Left colon (tissue), 2 donors: ENCODE data around the gene CEP76. TPM values are rescaled to one million over a fixed set of nuclear protein-coding genes. Genes with fewer than 3 reads are reported as not detected.

Experiments used
- ATAC-seq: fragments of 200-7000 bp; cut with Tn5 transposase; one replicate; pipeline ENCODE4 v1.9.1; 2020; ENCODE audit warnings: mild to moderate bottlenecking, moderate library complexity
- DNase-seq, 2 donors: peaks; one replicate each; pipeline ENCODE4 v3.0.0-alpha.2; 2020
- intact Hi-C, 2 donors: fragments of 100-400 bp; cut with DNase I in 1 of 2; cut with micrococcal nuclease in 1 of 2; formaldehyde crosslinking; loops; one replicate each; pipeline versions ENCODE4 v1.11.2 to v1.14.0; 2022; cut with DNase I, micrococcal nuclease
- long read RNA-seq: library from polyadenylated mRNA; unstranded; transcript quantifications from one replicate; pipeline ENCODE4 v2.0.0, GENCODE V29; 2021
- total RNA-seq, 2 donors: library from RNA; stranded (reverse); fragmentation: NEBNext Ultra II Directional; extraction: Animal tissue kit (Norgen Biotek cat#: 25700); gene quantifications; one replicate each; pipeline ENCODE4 v1.2.1, GENCODE V29; 2021
- donor health status: DM: no; HTN: no; CAD: no.
- donor health status: DM: yes; HTN: yes; CAD: no.

The CEP76 gene
- 1 to 10 TPM; 4.9 to 5.3 TPM for total RNA-seq
- long read RNA-seq, transcript CEP76-201 (12 exons, 2,939 nt): major isoform, 8 of 12 reads
- long read RNA-seq, partial matches to known transcripts: 1 of 12 reads
- long read RNA-seq, other reads (novel, unspliced or antisense): 3 of 12 reads

DNA sequence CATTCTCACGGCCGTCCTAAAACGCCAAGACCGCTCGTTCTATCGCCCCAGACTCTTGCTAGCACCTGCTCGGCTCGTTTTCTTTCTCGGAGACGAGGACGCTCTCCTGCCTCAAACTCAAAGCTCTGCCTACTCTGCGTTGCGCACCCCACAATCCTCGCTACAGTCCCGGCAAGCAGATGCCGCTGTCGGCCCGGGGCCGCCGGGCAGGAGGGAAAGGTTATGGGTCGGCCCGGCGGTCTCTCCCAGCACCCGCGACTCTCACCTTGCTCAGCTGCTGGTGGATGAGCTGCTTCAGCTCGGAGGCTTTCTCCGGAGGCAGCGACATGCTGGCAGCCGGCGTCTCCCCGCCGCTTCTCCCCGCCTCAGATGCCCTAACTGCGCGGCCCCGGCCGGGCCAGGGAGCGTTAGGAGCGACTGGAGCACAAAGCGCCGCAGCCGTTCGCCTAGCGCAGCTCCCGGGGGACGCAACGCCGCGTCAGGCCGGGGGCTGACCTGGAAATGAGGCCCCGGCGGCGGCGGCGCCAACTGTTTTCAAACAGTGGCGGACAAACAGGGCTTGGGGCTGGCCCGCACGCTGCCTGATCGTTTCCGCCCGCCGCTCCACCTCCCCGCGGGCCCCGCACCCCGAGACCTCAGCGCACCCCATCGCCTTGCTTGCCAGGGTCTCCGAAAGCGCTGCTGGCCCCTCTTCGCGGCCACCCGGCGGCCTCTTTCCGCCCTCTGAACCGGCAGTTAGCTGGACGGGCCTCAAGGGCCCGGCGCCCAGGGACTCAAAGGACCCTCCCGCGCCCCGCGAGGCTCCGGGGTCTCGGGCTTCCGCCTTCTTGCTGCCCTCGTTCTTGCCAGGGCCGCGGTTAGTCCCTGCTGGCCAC is at the start of gene CEP76, which contains the start of gene PSMG2:
Gene CEP76 (minus strand): TSS at position 503 of the 875 bp plus-strand sequence. CDS start 175 bp downstream, at position 328.
Gene PSMG2 (plus strand): TSS at position 822 of the 875 bp plus-strand sequence. CDS start 66 bp downstream, outside the sequence.
- intact Hi-C loops: no loop called here
- peak; percentile 92 for ATAC-seq
- DNase-seq: peak; percentile 87 to 93

- intact Hi-C loops: no loop called here
- ATAC-seq (no peak), DNase-seq (no peak)
Measured at GRCh38 chr18:12751891-12752290, 49.4 kb upstream of the CEP76 start.

- no peak for DNase-seq
- ATAC-seq: no peak
- intact Hi-C loops: no loop called here
Measured at GRCh38 chr18:12751503-12751884, 49.0 kb upstream of the CEP76 start.

GRCh38 chr18:12750715-12751502 is 48.4 kb upstream of the CEP76 start:
- ATAC-seq: no peak
- intact Hi-C loops: no loop called here
- no peak for DNase-seq

DNA sequence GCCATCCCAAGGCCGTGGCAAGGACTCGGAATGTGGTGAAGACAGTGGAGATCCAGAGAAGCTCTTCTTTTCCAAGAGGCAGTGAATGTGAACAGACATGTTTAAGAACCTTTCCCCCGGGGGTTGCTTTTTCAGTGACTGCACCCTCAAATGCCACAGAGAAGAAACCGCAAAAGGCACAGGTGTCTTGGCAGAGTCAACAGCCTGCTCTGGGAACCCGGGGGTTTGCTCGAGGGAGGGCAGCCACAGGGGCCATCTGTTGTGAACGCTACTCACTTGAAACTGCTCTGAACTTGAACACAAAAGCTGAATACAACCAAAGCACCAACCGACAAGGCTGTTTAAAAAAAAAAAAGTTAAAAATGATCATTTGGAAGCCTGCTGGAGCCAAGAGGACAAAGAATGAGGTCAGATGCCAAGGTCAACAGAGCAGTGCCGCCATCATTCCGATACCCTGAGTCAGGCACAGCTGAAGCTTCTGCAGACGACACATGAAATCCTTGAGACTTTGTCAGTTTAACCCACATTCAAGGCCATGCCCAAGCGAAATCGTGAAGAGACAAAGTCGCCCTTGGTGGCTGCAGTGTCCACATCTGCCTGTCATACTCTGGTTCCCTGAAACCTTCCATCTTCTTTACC is 47.7 kb upstream of the CEP76 start:
- no peak for ATAC-seq
- intact Hi-C loops: no loop called here
- no peak for DNase-seq

GRCh38 chr18:12749121-12749520 is 46.6 kb upstream of the CEP76 start:
- DNase-seq (no peak), ATAC-seq (no peak)
- intact Hi-C loops: loop anchor here in 1 of 2 donors (10.0 kb wide), 1 partner anchor 146 kb away; no protein-coding TSS in a partner anchor

GRCh38 chr18:12748671-12749070 is 46.1 kb upstream of the CEP76 start:
- intact Hi-C loops: loop anchor here in 1 of 2 donors (10.0 kb wide), 1 partner anchor 146 kb away; no protein-coding TSS in a partner anchor
- ATAC-seq: no peak

DNA sequence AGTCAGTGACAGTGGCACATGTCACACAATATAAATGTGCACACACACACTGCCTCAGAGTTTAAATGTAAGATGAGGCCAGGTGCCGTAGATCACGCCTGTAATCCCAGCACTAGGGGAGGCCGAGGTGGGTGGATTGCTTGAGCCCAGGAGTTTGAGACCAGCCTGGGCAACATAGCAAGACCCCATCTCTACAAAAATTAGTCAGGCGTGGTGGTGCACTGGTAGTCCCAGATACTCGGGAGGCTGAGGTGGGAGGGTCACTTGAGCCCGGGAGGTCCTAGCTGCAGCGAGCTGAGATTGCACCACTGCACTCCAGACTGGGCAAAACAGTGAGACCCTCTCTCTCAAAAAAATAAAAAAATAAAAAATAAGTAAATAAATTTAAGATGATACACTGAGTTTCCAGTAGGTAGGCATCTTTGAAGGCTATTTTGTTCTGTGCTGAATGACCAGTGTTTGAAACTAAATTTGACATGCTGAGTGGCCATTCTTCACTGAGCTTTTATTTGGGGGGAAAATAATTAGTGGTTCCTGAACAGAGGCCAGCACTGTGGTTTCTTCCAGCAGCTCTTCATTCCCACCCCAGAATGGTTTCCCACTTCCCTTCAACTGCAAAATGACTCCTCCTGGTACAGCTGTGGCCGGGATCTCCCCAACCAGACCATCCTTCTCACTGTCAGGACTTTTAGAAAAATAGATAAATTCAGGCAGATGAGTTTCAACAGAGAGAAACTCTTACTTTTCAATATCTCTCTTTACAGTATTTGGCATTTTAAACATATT is 45.2 kb upstream of the CEP76 start:
- intact Hi-C loops: loop anchor here in 1 of 2 donors (10.0 kb wide), 1 partner anchor 147 kb away; no protein-coding TSS in a partner anchor
- ATAC-seq (no peak), DNase-seq (no peak)

More at GRCh38 chr18:12748671-12749070, 46.1 kb upstream of the CEP76 start:
- no peak for DNase-seq

GRCh38 chr18:12745095-12745795 is 42.7 kb upstream of the CEP76 start:
- ATAC-seq (no peak), DNase-seq (no peak)
- intact Hi-C loops: loop anchor here in 1 of 2 donors (10.0 kb wide), 1 partner anchor 150 kb away; no protein-coding TSS in a partner anchor

DNA sequence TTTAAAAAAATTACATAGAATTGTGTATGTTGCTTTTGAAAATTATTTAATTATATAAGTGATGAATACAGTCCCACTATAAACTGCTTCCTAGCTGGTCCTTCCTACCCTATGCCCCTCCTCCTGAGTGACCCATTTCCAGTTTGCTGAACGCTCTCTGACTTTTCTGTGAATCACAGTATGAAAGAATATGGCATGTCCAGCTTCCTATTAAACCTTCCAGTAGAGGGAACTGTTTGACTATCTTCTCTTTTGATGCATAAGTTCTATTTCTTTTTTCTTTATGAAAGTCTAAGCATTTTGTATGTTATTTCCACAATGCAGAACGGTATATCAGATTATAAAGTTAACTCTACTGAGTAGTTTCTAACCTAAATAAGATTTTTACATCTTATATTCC is 41.6 kb upstream of the CEP76 start:
- ATAC-seq (peak; percentile 63), DNase-seq (no peak)
- intact Hi-C loops: loop anchor here in 1 of 2 donors (10.0 kb wide), 1 partner anchor 151 kb away; no protein-coding TSS in a partner anchor

DNA sequence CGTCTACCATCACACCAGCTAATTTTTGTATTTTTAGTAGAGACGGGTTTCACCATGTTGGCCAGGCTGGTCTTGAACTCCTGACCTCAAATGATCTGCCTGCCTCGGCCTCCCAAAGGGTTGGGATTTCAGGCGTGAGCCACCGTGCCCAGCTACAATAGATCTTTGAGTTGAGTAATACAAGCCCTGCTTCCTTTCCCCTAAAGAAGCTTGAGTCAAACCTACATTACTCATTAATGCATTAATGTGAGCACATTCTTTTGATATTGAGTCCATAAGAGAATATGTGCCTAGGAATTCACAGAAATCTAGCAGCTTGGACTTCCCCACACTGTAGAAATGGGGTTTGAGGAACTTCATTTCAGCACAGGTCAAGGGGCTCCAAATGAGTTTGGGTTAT is 39.9 kb upstream of the CEP76 start:
- DNase-seq (no peak), ATAC-seq (no peak)
- intact Hi-C loops: loop anchor here in 1 of 2 donors (10.0 kb wide), 1 partner anchor 152 kb away; no protein-coding TSS in a partner anchor

DNA sequence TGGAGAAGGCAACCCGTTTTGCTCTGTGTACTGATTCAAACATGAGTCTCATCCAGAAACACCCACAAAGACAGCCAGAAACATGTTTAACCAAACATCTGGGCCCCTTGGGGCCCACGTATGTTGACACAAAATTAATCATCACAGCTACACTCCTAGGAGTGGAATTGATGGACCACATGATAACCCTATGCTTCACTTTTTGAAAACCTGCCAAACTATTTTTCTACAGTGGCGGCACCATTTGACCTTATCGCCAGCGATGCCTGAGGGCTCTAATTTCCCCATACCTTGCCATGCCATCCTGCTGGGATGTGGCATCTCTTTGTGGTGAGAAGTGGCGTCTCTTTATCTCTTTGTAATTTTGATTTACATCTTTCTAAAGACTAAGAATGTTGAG is 38.8 kb upstream of the CEP76 start:
- ATAC-seq (no peak), DNase-seq (no peak)
- intact Hi-C loops: loop anchor here in 1 of 2 donors (10.0 kb wide), 1 partner anchor 153 kb away; no protein-coding TSS in a partner anchor

GRCh38 chr18:12737243-12737902 is 34.9 kb upstream of the CEP76 start:
- intact Hi-C loops: loop anchor here in 1 of 2 donors (10.0 kb wide), 1 partner anchor 187 kb away; no protein-coding TSS in a partner anchor
- DNase-seq (no peak), ATAC-seq (no peak)

DNA sequence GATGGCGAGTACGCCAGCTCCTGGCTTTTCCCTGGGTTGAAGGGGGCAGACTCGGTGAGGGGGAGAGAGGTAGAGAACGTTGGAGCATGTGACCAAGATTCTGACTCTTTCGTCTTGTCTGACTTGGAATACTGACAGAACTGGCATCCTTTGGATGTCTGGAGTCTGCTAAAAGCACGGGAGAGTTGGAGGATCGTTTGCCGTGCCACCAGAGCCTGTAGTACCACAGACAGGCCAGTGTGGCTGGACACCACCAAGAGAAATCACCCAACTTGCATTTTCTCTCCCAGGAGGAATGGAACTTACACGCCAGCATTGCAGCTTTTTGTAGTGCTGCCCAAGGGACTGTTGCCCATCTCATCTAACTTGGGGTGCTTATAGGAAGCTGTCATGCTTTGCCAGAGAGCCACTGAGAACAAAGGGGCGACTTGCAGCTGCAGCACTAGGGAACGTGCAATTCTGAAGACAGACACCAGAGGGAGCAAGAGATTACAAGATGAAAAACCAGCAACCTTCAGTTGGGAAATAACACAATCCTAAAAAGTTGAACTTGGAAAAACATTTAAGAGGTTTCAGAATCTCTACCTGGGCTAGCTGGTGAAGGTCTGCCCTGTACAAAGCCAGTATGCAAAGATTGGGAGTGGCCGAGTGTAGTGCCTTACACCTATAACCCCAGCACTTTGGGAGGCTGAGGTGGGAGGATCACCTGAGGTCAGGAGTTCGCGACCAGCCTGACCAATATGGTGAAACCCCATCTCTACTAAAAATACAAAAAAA is 24.4 kb upstream of the CEP76 start:
- intact Hi-C loops: loop anchor here in 1 of 2 donors (5.0 kb wide), 1 partner anchor 205 kb away; no protein-coding TSS in a partner anchor

GRCh38 chr18:12726331-12726730 is 23.8 kb upstream of the CEP76 start:
- no peak for DNase-seq
- intact Hi-C loops: loop anchor here in 1 of 2 donors (5.0 kb wide), 1 partner anchor 206 kb away; no protein-coding TSS in a partner anchor
- no peak for ATAC-seq

More for the DNA sequence above, 24.4 kb upstream of the CEP76 start:
- ATAC-seq: peak; percentile 62
- DNase-seq: peak in 1 of 2 donors; percentile 36

DNA sequence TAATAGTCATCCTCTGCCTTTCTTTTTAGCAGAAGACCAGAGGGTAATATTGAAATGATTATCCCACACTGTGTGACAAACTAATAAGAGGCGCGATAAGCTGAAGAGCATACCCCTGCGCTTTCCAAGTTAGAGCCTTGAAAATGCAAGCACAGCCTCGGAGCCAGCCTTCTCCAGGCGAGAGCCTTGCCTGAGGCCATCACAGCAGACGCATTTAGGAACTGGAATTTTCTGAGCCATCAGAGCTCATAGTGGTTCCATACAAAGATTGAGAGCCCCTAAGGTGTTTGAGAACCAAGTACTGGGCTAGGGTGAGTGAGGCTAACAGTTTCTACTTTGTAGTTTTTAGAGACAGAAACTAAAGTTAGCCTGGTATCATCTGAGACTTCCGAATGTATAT is 20.2 kb upstream of the CEP76 start:
- intact Hi-C loops: no loop called here
- ATAC-seq (no peak), DNase-seq (no peak)
